ENCODE results near the gene GBF1.

The GBF1 gene

GRCh38 chr10:102284531-102284930 lies 39.2 kb downstream of the GBF1 start:
- Histone ChIP-seq H3K36me3 (replicated peaks; ENCODE audit: low read depth, low read length) (no peaks in the 10 kb centered on the region), H3K9me3 (ENCODE audit: insufficient read depth, low read length) (no peaks in the 10 kb centered on the region), H4K20me1 (ENCODE audit: insufficient read depth, low read length) (peaks cover 11% of the 10 kb centered on the region; the same call in 1 of the 2 replicates), H3K4me2 (ENCODE audit: low read length) (no peak overlapping the region), H3K79me2 (ENCODE audit: low read length) (no peaks in the 10 kb centered on the region), H3K4me3 (ENCODE audit: low read length) (no peak overlapping the region), H2AFZ (ENCODE audit: low read depth, low read length) (no peak overlapping the region), H3K27ac (ENCODE audit: low read length) (no peak overlapping the region), H3K27me3 (ENCODE audit: low read depth, low read length) (no peaks in the 10 kb centered on the region), H3K4me1 (ENCODE audit: low read length) (no peaks in the 10 kb centered on the region), H3K9ac (ENCODE audit: low read length) (no peak overlapping the region)
- TF ChIP-seq CTCF (IDR thresholded peaks at IDR 0.05; ENCODE audit: low read depth, low read length) (no peak), EZH2phosphoT487 (IDR thresholded peaks at IDR 0.05; ENCODE audit: low read depth) (no peak)

DNA sequence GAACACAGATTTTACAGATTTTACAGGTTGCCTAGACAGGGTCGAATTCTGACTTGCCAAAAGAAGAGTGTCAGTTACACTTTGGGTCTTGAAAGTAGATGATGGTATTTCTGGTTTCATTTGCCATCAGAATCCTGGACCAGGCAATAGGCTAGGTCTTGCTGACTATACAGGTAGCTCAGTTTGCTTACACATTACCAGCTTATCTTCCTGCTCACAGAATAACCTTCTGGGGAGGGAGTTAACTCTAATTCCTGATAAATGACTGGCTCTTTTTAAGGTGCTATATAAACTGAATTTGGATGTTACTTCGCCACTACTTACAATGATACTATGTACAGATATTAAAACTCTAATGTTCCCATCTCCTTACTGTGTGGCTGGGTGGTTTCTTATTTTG lies 39.8 kb downstream of the GBF1 start:
- Histone ChIP-seq H2AFZ (ENCODE audit: low read depth, low read length) (no peak overlapping the region), H3K4me3 (ENCODE audit: low read length) (no peak overlapping the region), H4K20me1 (ENCODE audit: insufficient read depth, low read length) (peaks cover 10% of the 10 kb centered on the region; the same call in 1 of the 2 replicates), H3K79me2 (ENCODE audit: low read length) (no peaks in the 10 kb centered on the region), H3K9me3 (ENCODE audit: insufficient read depth, low read length) (no peaks in the 10 kb centered on the region), H3K9ac (ENCODE audit: low read length) (no peak overlapping the region), H3K4me2 (ENCODE audit: low read length) (no peak overlapping the region), H3K27ac (ENCODE audit: low read length) (no peak overlapping the region), H3K27me3 (ENCODE audit: low read depth, low read length) (no peaks in the 10 kb centered on the region), H3K36me3 (replicated peaks; ENCODE audit: low read depth, low read length) (no peaks in the 10 kb centered on the region), H3K4me1 (ENCODE audit: low read length) (no peaks in the 10 kb centered on the region)
- TF ChIP-seq EZH2phosphoT487 (IDR thresholded peaks at IDR 0.05; ENCODE audit: low read depth) (no peak), CTCF (IDR thresholded peaks at IDR 0.05; ENCODE audit: low read depth, low read length) (no peak)

DNA sequence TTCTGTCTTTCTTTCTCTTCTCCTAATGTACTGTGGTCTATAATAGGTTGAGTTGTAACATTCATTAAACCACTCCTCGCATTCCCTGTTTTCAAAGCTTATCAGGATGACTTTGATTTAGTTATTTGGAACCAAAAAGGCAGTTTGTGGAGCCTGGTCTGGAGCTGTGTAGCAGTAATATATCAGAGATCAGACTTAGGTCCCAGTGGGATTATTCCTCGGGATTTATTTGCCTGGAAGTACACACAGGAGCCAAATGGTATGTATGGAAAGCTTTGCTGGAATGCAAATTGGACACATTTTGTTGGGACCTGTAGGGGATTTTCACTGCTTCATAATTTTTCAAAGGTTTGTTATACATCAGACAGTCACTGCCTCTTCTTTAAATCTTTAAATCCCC lies 40.9 kb downstream of the GBF1 start:
- H4K20me1 ChIP-seq (ENCODE audit: insufficient read depth, low read length): peaks cover 5% of the 10 kb centered on the region; the same call in 1 of the 2 replicates

GRCh38 chr10:102287538-102287937 lies 42.2 kb downstream of the GBF1 start:
- Histone ChIP-seq H3K4me3 (ENCODE audit: low read length) (no peak overlapping the region), H3K4me1 (ENCODE audit: low read length) (no peaks in the 10 kb centered on the region), H3K27me3 (ENCODE audit: low read depth, low read length) (no peaks in the 10 kb centered on the region), H3K36me3 (replicated peaks; ENCODE audit: low read depth, low read length) (no peaks in the 10 kb centered on the region), H3K4me2 (ENCODE audit: low read length) (no peak overlapping the region), H3K79me2 (ENCODE audit: low read length) (peaks cover 4% of the 10 kb centered on the region; the same call in 1 of the 2 replicates), H3K9me3 (ENCODE audit: insufficient read depth, low read length) (no peaks in the 10 kb centered on the region), H4K20me1 (ENCODE audit: insufficient read depth, low read length) (peaks cover 6% of the 10 kb centered on the region; the same call in 1 of the 2 replicates), H3K27ac (ENCODE audit: low read length) (no peak overlapping the region), H3K9ac (ENCODE audit: low read length) (no peak overlapping the region), H2AFZ (ENCODE audit: low read depth, low read length) (no peak overlapping the region)
- TF ChIP-seq EZH2phosphoT487 (IDR thresholded peaks at IDR 0.05; ENCODE audit: low read depth) (no peak), CTCF (IDR thresholded peaks at IDR 0.05; ENCODE audit: low read depth, low read length) (no peak)

More for the DNA sequence above, 40.9 kb downstream of the GBF1 start:
- Histone ChIP-seq H3K4me3 (ENCODE audit: low read length) (no peak overlapping the region), H3K4me2 (ENCODE audit: low read length) (no peak overlapping the region), H3K36me3 (replicated peaks; ENCODE audit: low read depth, low read length) (no peaks in the 10 kb centered on the region), H3K27me3 (ENCODE audit: low read depth, low read length) (no peaks in the 10 kb centered on the region), H3K79me2 (ENCODE audit: low read length) (peaks cover 1% of the 10 kb centered on the region; the same call in 1 of the 2 replicates), H3K9me3 (ENCODE audit: insufficient read depth, low read length) (no peaks in the 10 kb centered on the region), H3K27ac (ENCODE audit: low read length) (no peak overlapping the region), H3K9ac (ENCODE audit: low read length) (no peak overlapping the region), H2AFZ (ENCODE audit: low read depth, low read length) (no peak overlapping the region), H3K4me1 (ENCODE audit: low read length) (no peaks in the 10 kb centered on the region)
- TF ChIP-seq EZH2phosphoT487 (IDR thresholded peaks at IDR 0.05; ENCODE audit: low read depth): no peak
